Right lobe of liver (tissue), 6 donors: ENCODE results near the gene FADS6. TPM values are rescaled to one million over a fixed set of nuclear protein-coding genes. Genes with fewer than 3 reads are reported as not detected.

Source experiments
- ATAC-seq, 4 donors: fragments of 200-7000 bp; cut with Tn5 transposase; one replicate each; pipeline ENCODE4 v1.9.1; 2020; ENCODE audit warnings: mild to moderate bottlenecking in 4 of 4, moderate library complexity in 4 of 4
- DNase-seq, 3 donors: peaks; one replicate each; pipeline ENCODE4 v3.0.0-alpha.2; 2020
- H3K27ac ChIP-seq, 3 donors: fragments of 200-600 bp; one replicate each; pipeline ENCODE4 v1.8.0; 2022
- H3K27me3 ChIP-seq, 2 donors: fragments of 200-600 bp; one replicate each; pipeline ENCODE4 v1.8.0; 2022
- H3K36me3 ChIP-seq, 4 donors: fragments of 200-600 bp; sonication (generic) in 1 of 4; one replicate each; pipeline versions ENCODE4 v1.5.1 to v1.8.0; 2017 to 2022; ENCODE audit warnings: control low read depth in 1 of 4
- H3K4me1 ChIP-seq, 4 donors: fragments of 200-600 bp; sonication (generic) in 1 of 4; one replicate each; pipeline versions ENCODE4 v1.5.1 to v1.8.0; 2017 to 2022; ENCODE audit warnings: control low read depth in 1 of 4
- H3K4me3 ChIP-seq, 3 donors: fragments of 200-600 bp; one replicate each; pipeline ENCODE4 v1.8.0; 2022
- H3K9me3 ChIP-seq, 4 donors: fragments of 200-600 bp; sonication (generic) in 1 of 4; one replicate each; pipeline versions ENCODE4 v1.5.1 to v1.8.0; 2017 to 2022; ENCODE audit warnings: control low read depth in 1 of 4
- POLR2A ChIP-seq: fragments of 450-650 bp; IDR thresholded peaks from one replicate; pipeline ENCODE4 v1.6.1; 2017; ENCODE audit warnings: antibody characterized with exemption, mild to moderate bottlenecking
- WGBS: methylation state at CpG from one replicate; pipeline ENCODE4 v1.1.6; 2018; ENCODE audit warnings: low coverage, low lambda C conversion rate; ENCODE audit not compliant: insufficient coverage; ENCODE audit errors: missing lambda C conversion rate; 5-methylcytosine and 5-hydroxymethylcytosine counted together
- intact Hi-C, 2 donors: fragments of 100-400 bp; cut with DNase I; formaldehyde crosslinking; loops; one replicate each; pipeline versions ENCODE4 v1.11.2 to v1.14.1; 2022
- total RNA-seq, 6 experiments: library from RNA; depleted of rRNA in 2 of 6; stranded (reverse); fragments of >200 nt in 2 of 6; fragmentation: NEBNext Ultra II Directional in 3 of 6; extraction: Animal tissue kit (Norgen Biotek cat#: 25700) in 3 of 6; gene quantifications; one replicate each; pipeline versions ENCODE4 v1.1.0 to v1.2.4, GENCODE V29; 2016 to 2023
- TF ChIP-seq, protein P1 (sequence below), 4 donors: fragments of 200-600 bp in 3 of 4; fragments of 450-650 bp in 1 of 4; IDR thresholded peaks; one replicate each; pipeline versions ENCODE4 v1.5.1 to v1.8.0; 2016 to 2022; ENCODE audit warnings: antibody characterized with exemption in 4 of 4, mild to moderate bottlenecking in 2 of 4
- donor health status: DM: no; HTN: yes; CAD: no.
- donor health status: DM: no; HTN: no; CAD: no.
- donor health status: DM: no; HTN: no; CAD: no.
- donor health status: DM: no; HTN: yes; CAD: no.
- donor health status: DM: no; HTN: yes; CAD: no.

FADS6 gene
- total RNA-seq, 6 experiments from 2014 or later, result 2.1 to 6.1 (median 3.7) TPM

DNA sequence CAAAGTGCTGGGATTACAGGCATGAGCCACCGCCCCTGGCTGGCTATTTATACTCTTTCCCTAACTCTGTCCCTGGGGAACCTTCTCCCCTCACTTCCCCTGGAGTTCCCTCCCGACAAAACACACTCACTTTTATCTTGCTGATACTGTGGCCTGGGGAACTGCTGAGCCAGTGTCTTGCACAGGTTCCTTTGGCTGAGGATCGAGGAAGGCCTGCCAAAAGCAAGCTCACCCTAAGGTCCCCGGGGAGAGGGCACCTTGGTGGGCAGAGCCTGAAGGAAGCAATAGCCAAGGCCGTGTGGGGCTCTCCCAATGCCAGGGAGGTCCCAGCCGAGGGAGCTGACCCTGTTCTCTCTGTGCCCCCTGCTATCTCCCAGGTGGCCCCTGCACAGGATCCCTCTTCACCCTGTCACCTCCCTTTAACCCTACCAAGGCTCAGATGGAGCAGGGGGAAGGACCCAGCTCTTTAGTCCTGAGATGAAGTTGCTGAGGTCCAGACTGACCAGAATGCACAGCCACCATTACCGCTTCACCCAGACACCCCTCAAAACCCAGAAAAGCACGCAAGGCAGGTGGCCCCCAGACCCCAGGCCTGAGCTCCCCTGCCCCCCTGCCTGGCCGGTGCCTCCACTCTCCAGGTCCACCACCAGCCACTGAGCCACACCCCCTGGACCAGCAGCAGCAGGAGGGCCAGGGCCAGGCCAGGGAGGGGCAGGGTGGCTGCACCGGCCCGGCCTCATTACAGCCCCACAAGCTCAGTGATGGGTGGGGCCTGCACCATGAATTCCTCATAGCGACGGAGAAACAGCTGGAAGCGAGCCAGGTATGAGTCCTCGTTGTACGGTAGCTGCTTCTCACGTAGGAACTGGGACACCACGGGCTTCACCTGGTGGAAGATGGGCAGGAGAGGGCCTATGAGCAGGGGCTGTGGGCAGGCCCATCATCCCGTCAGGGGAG is 15.6 kb downstream of the FADS6 start:
- no peak for DNase-seq
- WGBS, result 72% methylated on average over 8 of the region's 19 CpGs
- TF ChIP-seq, protein P1, sequence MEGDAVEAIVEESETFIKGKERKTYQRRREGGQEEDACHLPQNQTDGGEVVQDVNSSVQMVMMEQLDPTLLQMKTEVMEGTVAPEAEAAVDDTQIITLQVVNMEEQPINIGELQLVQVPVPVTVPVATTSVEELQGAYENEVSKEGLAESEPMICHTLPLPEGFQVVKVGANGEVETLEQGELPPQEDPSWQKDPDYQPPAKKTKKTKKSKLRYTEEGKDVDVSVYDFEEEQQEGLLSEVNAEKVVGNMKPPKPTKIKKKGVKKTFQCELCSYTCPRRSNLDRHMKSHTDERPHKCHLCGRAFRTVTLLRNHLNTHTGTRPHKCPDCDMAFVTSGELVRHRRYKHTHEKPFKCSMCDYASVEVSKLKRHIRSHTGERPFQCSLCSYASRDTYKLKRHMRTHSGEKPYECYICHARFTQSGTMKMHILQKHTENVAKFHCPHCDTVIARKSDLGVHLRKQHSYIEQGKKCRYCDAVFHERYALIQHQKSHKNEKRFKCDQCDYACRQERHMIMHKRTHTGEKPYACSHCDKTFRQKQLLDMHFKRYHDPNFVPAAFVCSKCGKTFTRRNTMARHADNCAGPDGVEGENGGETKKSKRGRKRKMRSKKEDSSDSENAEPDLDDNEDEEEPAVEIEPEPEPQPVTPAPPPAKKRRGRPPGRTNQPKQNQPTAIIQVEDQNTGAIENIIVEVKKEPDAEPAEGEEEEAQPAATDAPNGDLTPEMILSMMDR (IDR thresholded peaks at IDR 0.05), result no peak
- no peak for TF ChIP-seq POLR2A
- H3K9me3 ChIP-seq, result no peaks in the 10 kb centered on the region
- H3K27me3 ChIP-seq, result no peaks in the 10 kb centered on the region
- no peak overlapping the region for H3K4me3 ChIP-seq
- ATAC-seq, result no peak
- no peaks in the 10 kb centered on the region for H3K36me3 ChIP-seq
- H3K27ac ChIP-seq, result no peak overlapping the region
- intact Hi-C loops, result no loop called here
- peaks cover 0 to 7% (median 4%) of the 10 kb centered on the region in 4 donors for H3K4me1 ChIP-seq

DNA sequence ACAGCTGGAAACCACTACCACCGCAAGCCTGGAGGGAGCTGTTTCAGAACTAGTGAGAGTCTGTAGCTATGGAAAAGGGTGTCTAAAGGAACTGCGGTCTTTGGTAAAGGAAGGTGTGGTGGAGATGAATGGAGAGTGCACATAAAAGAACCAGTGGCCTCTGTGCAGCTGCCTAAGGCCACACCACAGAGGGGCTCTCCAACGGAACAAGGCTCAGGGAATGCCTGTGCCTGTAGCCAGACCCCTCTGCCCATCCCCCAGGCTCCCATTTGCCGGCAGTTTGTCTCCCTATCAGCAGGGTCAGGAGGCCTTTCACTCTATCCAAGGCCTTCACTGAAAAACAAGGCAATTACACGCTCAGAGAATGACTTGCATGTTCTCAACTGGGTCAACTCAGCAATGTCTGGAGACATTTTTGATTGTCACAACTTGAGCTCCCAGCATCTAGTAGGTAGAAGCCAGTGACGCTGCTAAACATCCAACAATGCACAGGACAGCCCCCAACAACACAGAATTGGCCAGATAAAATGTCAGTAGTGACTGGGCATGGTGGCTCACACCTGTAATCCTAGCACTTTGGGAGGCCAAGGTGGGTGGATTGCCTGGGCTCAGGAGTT is 17.3 kb downstream of the FADS6 start:
- Histone ChIP-seq H3K9me3 (no peaks in the 10 kb centered on the region), H3K4me1 (peaks cover 0 to 12% (median 4%) of the 10 kb centered on the region in 4 donors), H3K4me3 (no peak overlapping the region), H3K27me3 (no peaks in the 10 kb centered on the region), H3K36me3 (no peaks in the 10 kb centered on the region), H3K27ac (no peak overlapping the region)
- intact Hi-C loops, result no loop called here
- 95% methylated on average over 4 of the region's 6 CpGs for WGBS
- no peak for TF ChIP-seq POLR2A
- TF ChIP-seq, protein P1 (IDR thresholded peaks at IDR 0.05), result no peak
- ATAC-seq (no peak), DNase-seq (no peak)

DNA sequence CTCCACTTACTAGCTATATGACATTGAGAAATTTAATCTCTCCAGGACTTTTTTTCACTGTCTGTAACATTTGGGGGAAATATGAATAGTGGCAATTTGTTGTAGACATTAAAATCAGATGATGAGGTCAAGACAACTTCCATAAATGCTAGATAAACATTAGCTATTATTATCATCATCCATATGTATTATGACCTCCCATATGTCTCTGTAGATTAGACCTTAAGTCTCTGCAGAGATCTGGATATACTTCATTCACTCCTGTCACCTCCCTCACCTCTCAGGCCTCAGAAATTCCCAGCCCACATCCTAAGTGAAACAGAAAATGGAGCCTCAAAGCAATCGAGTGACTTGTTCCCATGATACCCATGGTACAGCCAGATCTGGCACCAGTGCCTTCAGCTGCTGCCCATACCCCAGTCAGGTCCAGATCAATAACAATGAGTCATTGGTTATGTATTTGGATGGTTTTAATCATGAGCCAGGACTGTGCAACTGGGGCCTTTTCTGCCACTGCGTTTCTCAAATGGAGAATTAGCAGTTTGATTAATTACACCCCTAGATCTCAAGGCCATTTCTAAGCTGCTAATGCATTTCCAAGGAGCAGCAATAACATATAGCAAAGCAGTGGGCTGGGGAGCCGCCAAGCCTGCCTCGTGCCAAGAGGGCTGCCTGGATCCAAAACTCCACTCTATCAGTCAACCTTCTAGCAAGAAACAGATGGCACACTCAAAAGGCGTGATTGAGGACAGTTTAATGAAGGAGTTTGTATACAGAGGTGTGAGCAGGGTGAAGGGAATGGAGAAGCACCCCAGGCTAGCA is 18.1 kb downstream of the FADS6 start:
- 60% methylated on average over 3 of the region's 5 CpGs for WGBS
- peak in 1 of 4 donors; percentile 7 for ATAC-seq

DNA sequence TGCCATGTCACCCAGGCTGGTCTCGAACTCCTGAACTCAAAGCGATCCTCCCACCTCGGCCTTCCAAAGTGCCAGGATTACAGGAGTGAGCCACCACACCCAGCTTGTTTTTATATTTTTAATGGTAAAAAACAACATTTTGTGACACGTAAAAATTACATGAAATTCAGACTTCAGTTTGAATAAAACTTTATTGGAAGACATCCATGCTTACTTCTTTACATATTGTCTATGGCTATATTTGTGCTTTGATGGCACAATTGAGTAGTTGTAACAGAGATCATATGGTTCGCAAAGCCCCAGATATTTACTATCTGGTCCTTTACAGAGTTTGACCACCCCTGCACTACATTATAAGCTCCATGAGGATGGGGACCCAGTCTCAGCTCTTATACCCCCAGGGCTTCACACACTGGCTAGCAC is 18.8 kb downstream of the FADS6 start:
- intact Hi-C loops, result no loop called here
- DNase-seq (no peak), ATAC-seq (no peak)
- TF ChIP-seq POLR2A, result no peak
- TF ChIP-seq, protein P1 (IDR thresholded peaks at IDR 0.05), result no peak
- Histone ChIP-seq H3K4me3 (no peak overlapping the region), H3K27me3 (no peaks in the 10 kb centered on the region), H3K9me3 (no peaks in the 10 kb centered on the region), H3K36me3 (no peaks in the 10 kb centered on the region), H3K4me1 (peaks cover 0 to 12% (median 4%) of the 10 kb centered on the region in 4 donors), H3K27ac (no peak overlapping the region)
- WGBS, result 97% methylated on average over 5 of the region's 5 CpGs

More for the DNA sequence above, 18.1 kb downstream of the FADS6 start:
- no peaks in the 10 kb centered on the region for H3K9me3 ChIP-seq
- H3K27me3 ChIP-seq, result no peaks in the 10 kb centered on the region
- no peak overlapping the region for H3K27ac ChIP-seq
- H3K4me3 ChIP-seq, result no peak overlapping the region
- TF ChIP-seq POLR2A, result no peak
- TF ChIP-seq, protein P1 (IDR thresholded peaks at IDR 0.05), result no peak
- DNase-seq, result no peak
- intact Hi-C loops, result no loop called here
- H3K36me3 ChIP-seq, result no peaks in the 10 kb centered on the region
- peaks cover 0 to 12% (median 4%) of the 10 kb centered on the region in 4 donors for H3K4me1 ChIP-seq
